Measurements from ENCODE around the gene PRDM16.

Gene PRDM16

DNA sequence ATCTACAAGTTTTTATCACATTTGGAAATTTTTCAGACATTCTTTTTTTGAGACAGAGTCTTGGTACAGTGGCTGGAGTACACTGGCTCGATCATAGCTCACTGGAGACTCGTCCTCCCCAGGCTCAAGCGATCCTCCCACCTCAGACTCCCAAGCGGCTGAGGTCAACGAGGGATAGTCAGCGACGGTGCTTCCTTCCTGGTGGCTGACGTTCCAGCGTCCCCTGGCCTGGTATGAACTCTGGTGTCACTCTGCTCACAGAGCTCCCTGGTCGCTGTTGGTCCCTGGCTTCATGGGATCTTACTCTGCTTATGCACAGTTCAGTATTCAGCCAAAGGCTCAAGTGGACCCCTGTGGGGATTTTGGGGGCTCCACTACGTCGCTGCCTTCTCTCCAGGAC, 382.0 kb downstream of the PRDM16 start:
- Histone ChIP-seq H3K9ac (ENCODE audit: low read length) (no peak overlapping the region), H3K9me2 (ENCODE audit: low read depth, low read length) (no peaks in the 10 kb centered on the region), H3K9me3 (ENCODE audit: low read length) (0 out of 2 replicates have a peak, but pooled peaks cover 5% of the 10 kb centered on the region), H3K4me1 (ENCODE audit: insufficient read depth, low read length, severe bottlenecking) (peaks cover 5% of the 10 kb centered on the region), H3K27ac (ENCODE audit: low read depth, low read length, poor library complexity, severe bottlenecking) (no peak overlapping the region), H3F3A (ENCODE audit: insufficient read depth, low read length) (no peaks in the 10 kb centered on the region), H3K27me3 (ENCODE audit: insufficient read depth, low read length) (peaks cover 6% of the 10 kb centered on the region; the same call in 1 of the 2 replicates), H3K79me2 (ENCODE audit: insufficient read depth, low read length) (no peaks in the 10 kb centered on the region), H4K20me1 (ENCODE audit: insufficient read depth, low read length) (no peaks in the 10 kb centered on the region), H2AFZ (ENCODE audit: low read length) (no peak overlapping the region), H3K36me3 (ENCODE audit: insufficient read depth, low read length) (no peaks in the 10 kb centered on the region), H3K4me2 (ENCODE audit: low read length) (no peak overlapping the region), H3K4me3 (ENCODE audit: low read depth, low read length, poor library complexity, severe bottlenecking) (no peak overlapping the region)
- TF ChIP-seq, protein P1, sequence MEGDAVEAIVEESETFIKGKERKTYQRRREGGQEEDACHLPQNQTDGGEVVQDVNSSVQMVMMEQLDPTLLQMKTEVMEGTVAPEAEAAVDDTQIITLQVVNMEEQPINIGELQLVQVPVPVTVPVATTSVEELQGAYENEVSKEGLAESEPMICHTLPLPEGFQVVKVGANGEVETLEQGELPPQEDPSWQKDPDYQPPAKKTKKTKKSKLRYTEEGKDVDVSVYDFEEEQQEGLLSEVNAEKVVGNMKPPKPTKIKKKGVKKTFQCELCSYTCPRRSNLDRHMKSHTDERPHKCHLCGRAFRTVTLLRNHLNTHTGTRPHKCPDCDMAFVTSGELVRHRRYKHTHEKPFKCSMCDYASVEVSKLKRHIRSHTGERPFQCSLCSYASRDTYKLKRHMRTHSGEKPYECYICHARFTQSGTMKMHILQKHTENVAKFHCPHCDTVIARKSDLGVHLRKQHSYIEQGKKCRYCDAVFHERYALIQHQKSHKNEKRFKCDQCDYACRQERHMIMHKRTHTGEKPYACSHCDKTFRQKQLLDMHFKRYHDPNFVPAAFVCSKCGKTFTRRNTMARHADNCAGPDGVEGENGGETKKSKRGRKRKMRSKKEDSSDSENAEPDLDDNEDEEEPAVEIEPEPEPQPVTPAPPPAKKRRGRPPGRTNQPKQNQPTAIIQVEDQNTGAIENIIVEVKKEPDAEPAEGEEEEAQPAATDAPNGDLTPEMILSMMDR (IDR thresholded peaks at IDR 0.05; ENCODE audit: low read length), result no peak
- no peak for TF ChIP-seq EZH2 (IDR thresholded peaks at IDR 0.05; ENCODE audit: borderline replicate concordance, low read length)

DNA sequence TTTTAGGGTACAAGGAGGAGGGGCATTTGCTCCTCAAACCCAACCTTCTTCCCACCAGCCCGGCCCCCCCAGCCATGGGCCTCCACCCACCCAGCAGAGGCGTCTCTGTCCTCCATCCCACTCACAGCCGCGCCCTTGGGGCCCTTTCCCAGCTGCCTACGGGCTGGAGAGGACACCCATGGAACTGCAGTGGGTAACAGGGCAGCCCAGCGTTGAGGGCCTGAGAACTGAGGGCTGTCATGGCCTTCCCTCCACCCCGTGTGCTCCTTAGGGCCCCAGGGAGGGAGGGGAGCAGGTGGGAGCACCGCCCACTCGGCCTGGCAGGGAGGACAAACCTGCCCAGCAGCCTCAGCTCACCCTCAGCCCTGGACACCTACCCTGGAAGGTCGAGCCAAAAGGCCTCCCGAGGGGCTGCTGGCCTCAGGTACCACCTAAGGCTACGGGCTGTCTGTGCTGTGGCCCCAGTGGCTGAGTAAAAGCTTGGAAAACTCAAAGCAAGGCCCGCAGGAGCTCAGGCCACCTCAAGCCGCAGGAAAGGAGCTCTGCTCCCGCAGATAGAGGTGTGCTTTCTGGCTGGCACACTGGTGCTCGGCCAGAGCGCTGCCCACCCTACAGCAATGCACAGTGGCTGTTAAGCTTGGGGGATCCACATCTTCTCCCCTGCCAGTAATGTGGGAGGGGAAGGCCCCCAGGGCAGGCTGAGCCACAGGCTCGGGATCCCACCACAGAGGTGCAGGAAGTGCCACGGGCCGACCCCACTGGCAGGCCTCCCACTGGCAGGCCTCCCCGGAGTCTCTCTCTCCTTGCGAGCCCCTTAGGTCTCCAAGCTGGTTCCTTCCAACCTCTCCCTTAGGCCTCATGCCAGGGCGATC, 383.2 kb downstream of the PRDM16 start:
- no peak overlapping the region for H3K9ac ChIP-seq (ENCODE audit: low read length)
- peaks cover 5% of the 10 kb centered on the region for H3K4me1 ChIP-seq (ENCODE audit: insufficient read depth, low read length, severe bottlenecking)
- H3F3A ChIP-seq (ENCODE audit: insufficient read depth, low read length), result no peaks in the 10 kb centered on the region
- no peaks in the 10 kb centered on the region for H3K79me2 ChIP-seq (ENCODE audit: insufficient read depth, low read length)
- H4K20me1 ChIP-seq (ENCODE audit: insufficient read depth, low read length), result no peaks in the 10 kb centered on the region
- 0 out of 2 replicates have a peak, but pooled peaks cover 5% of the 10 kb centered on the region for H3K9me3 ChIP-seq (ENCODE audit: low read length)
- no peak overlapping the region for H2AFZ ChIP-seq (ENCODE audit: low read length)
- peaks cover 10% of the 10 kb centered on the region; the same call in 1 of the 2 replicates for H3K27me3 ChIP-seq (ENCODE audit: insufficient read depth, low read length)
- TF ChIP-seq, protein P1 (IDR thresholded peaks at IDR 0.05; ENCODE audit: low read length), result no peak
- no peak for TF ChIP-seq EZH2 (IDR thresholded peaks at IDR 0.05; ENCODE audit: borderline replicate concordance, low read length)
- no peaks in the 10 kb centered on the region for H3K9me2 ChIP-seq (ENCODE audit: low read depth, low read length)
- H3K4me3 ChIP-seq (ENCODE audit: low read depth, low read length, poor library complexity, severe bottlenecking), result no peak overlapping the region
- no peaks in the 10 kb centered on the region for H3K36me3 ChIP-seq (ENCODE audit: insufficient read depth, low read length)
- no peak overlapping the region for H3K4me2 ChIP-seq (ENCODE audit: low read length)
- H3K27ac ChIP-seq (ENCODE audit: low read depth, low read length, poor library complexity, severe bottlenecking), result no peak overlapping the region

DNA sequence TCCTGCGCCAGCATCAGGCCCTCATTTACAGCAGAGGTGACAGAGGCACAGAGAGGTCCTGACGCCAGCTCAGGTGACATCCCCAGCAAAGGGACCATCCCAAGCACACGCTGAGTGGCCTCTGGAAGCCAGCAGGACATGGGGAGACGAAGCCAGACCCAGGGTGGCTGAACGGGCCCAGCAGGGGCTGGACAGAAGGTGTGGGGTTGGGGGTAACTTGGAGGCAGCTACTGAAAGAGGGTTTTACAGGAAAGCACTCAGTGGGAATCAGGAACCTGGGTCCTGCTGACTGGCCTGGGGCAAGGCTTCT, 383.8 kb downstream of the PRDM16 start:
- no peak overlapping the region for H2AFZ ChIP-seq (ENCODE audit: low read length)
- H3K4me2 ChIP-seq (ENCODE audit: low read length), result no peak overlapping the region

More for the DNA sequence above, 383.8 kb downstream of the PRDM16 start:
- peaks cover 5% of the 10 kb centered on the region for H3K4me1 ChIP-seq (ENCODE audit: insufficient read depth, low read length, severe bottlenecking)
- TF ChIP-seq EZH2 (IDR thresholded peaks at IDR 0.05; ENCODE audit: borderline replicate concordance, low read length), result no peak
- TF ChIP-seq, protein P1 (IDR thresholded peaks at IDR 0.05; ENCODE audit: low read length), result no peak
- H3F3A ChIP-seq (ENCODE audit: insufficient read depth, low read length), result no peaks in the 10 kb centered on the region
- H3K4me3 ChIP-seq (ENCODE audit: low read depth, low read length, poor library complexity, severe bottlenecking), result no peak overlapping the region
- H3K27me3 ChIP-seq (ENCODE audit: insufficient read depth, low read length), result peaks cover 4% of the 10 kb centered on the region; the same call in 1 of the 2 replicates
- H3K79me2 ChIP-seq (ENCODE audit: insufficient read depth, low read length), result no peaks in the 10 kb centered on the region
- no peaks in the 10 kb centered on the region for H4K20me1 ChIP-seq (ENCODE audit: insufficient read depth, low read length)
- H3K9ac ChIP-seq (ENCODE audit: low read length), result no peak overlapping the region
- no peaks in the 10 kb centered on the region for H3K9me2 ChIP-seq (ENCODE audit: low read depth, low read length)
- no peak overlapping the region for H3K27ac ChIP-seq (ENCODE audit: low read depth, low read length, poor library complexity, severe bottlenecking)
- no peaks in the 10 kb centered on the region for H3K36me3 ChIP-seq (ENCODE audit: insufficient read depth, low read length)
- H3K9me3 ChIP-seq (ENCODE audit: low read length), result no peaks in the 10 kb centered on the region

Data from OCI-LY1 (cell line).